AG04450 (cell line): ENCODE results near the gene PDZD2. TPM values are rescaled to one million over a fixed set of nuclear protein-coding genes. Genes with fewer than 3 reads are reported as not detected.

Experiments used
- CTCF ChIA-PET: fragments of 300-600, 350-600 bp; formaldehyde crosslinking; extraction: SDS; loops from one replicate; lab custom pipeline; 2022; ENCODE audit warnings: antibody characterized with exemption, inconsistent platforms; lab: Charles Lee
- POLR2A ChIA-PET: fragments of 350-600 bp; formaldehyde crosslinking; extraction: SDS; loops from one replicate; lab custom pipeline; 2021; ENCODE audit warnings: antibody characterized with exemption, inconsistent platforms; lab: Yijun Ruan, JAX
- DNase-seq: peaks from one replicate; pipeline ENCODE4 v3.0.0-alpha.2; 2011; ENCODE audit warnings: low read depth, low spot score
- H3K27ac ChIP-seq: one replicate; pipeline ENCODE4 v1.5.1; 2012; ENCODE audit warnings: low read depth, low read length, control low read depth
- H3K27me3 ChIP-seq: one replicate; pipeline ENCODE4 v1.6.0; 2012; ENCODE audit warnings: low read length; ENCODE audit not compliant: control insufficient read depth, insufficient read depth
- H3K4me3 ChIP-seq: 2 replicates; pipeline ENCODE4 v1.5.1; 2011; ENCODE audit warnings: mild to moderate bottlenecking, low read depth, low read length, control low read depth
- H3K9me3 ChIP-seq: 2 replicates; pipeline ENCODE4 v1.5.1; 2012; ENCODE audit warnings: low read length; ENCODE audit not compliant: control insufficient read depth, insufficient read depth
- CTCF ChIP-seq: IDR thresholded peaks from 2 replicates; pipeline ENCODE4 v1.5.1; 2011; ENCODE audit warnings: low read depth, low read length, control low read depth, inconsistent platforms
- polyA plus RNA-seq: library from polyadenylated mRNA; depleted of rRNA; stranded (reverse); fragments of >200 nt; gene quantifications from 2 replicates; pipeline ENCODE4 v1.2.3, GENCODE V29; 2011

The PDZD2 gene
- polyA plus RNA-seq, 1 experiment: 0.40 TPM

- no peaks in the 10 kb centered on the region for H3K9me3 ChIP-seq
- ChIA-PET POLR2A (interaction anchor here (0.6 kb wide), 1 partner anchor 83 kb away, joined by 3 read pairs; no protein-coding TSS in a partner anchor), CTCF (no interaction called here)
- no peak for TF ChIP-seq CTCF
- DNase-seq: no peak
- H3K27ac ChIP-seq: no peak overlapping the region
- H3K27me3 ChIP-seq: no peaks in the 10 kb centered on the region
- no peak overlapping the region for H3K4me3 ChIP-seq
These were observed 305.9 kb downstream of the PDZD2 start for GRCh38 chr5:31944684-31945445.

- no peak for DNase-seq
- H3K27ac ChIP-seq: no peak overlapping the region
- no peaks in the 10 kb centered on the region for H3K27me3 ChIP-seq
- H3K9me3 ChIP-seq: no peaks in the 10 kb centered on the region
- no peak for TF ChIP-seq CTCF
- ChIA-PET CTCF (no interaction called here), POLR2A (no interaction called here)
- H3K4me3 ChIP-seq: no peak overlapping the region
These were observed 309.1 kb downstream of the PDZD2 start for GRCh38 chr5:31948006-31948405.

- ChIA-PET POLR2A (no interaction called here), CTCF (no interaction called here)
- no peak for DNase-seq
These were observed 313.1 kb downstream of the PDZD2 start for GRCh38 chr5:31952067-31952466.

GRCh38 chr5:31954091-31954490 lies 315.2 kb downstream of the PDZD2 start:
- Histone ChIP-seq H3K9me3 (no peaks in the 10 kb centered on the region), H3K27me3 (peaks cover 4% of the 10 kb centered on the region), H3K27ac (no peak overlapping the region), H3K4me3 (no peak overlapping the region)
- ChIA-PET POLR2A (no interaction called here), CTCF (no interaction called here)
- no peak for DNase-seq
- no peak for TF ChIP-seq CTCF

More at GRCh38 chr5:31952067-31952466, 313.1 kb downstream of the PDZD2 start:
- no peak overlapping the region for H3K27ac ChIP-seq
- no peak for TF ChIP-seq CTCF
- H3K9me3 ChIP-seq: no peaks in the 10 kb centered on the region
- peaks cover 2% of the 10 kb centered on the region for H3K27me3 ChIP-seq
- no peak overlapping the region for H3K4me3 ChIP-seq

GRCh38 chr5:31957151-31957550 lies 318.2 kb downstream of the PDZD2 start:
- Histone ChIP-seq H3K27me3 (peaks cover 6% of the 10 kb centered on the region), H3K9me3 (no peaks in the 10 kb centered on the region), H3K4me3 (no peak overlapping the region), H3K27ac (no peak overlapping the region)
- CTCF ChIA-PET: no interaction called here
- no peak for TF ChIP-seq CTCF
- no peak for DNase-seq
- POLR2A ChIA-PET: no interaction called here
